ENCODE data around the gene MRTFA. TPM values are rescaled to one million over a fixed set of nuclear protein-coding genes. Genes with fewer than 3 reads are reported as not detected.

The MRTFA gene
- total and polyA plus RNA-seq, 9 of the 15 experiments (the other 6 are each of a cell fraction or from before 2014, with no cell fraction given) = 0.84 to 21.1 (median 3.7) TPM

DNA sequence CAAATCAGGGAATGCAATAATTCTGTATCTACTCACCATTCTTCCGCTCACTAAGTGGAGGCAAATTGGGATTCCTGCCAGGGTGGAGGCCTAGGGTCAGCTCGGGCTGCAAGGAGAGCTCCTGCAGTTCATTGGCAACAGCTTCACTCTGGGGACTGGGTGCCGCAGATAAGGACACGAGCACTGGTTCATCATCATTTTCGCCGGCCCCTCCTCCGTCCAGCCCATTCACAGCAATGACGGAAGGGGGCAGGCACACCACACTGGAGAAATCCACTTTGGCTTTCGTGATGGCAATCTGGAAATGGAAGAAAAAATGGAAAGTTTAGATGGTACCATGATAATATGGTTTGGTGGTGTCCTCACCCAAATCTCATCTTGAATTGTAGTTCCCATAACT is 84.4 kb downstream of the MRTFA start (continued):
- TF ChIP-seq E2F6 (IDR thresholded peaks at IDR 0.05; ENCODE audit: borderline replicate concordance in 1 of 2, extremely low read depth in 1 of 2, insufficient read depth in 1 of 2, insufficient read length in 1 of 2, low read depth in 1 of 2, low read length in 1 of 2, poor library complexity in 1 of 2, severe bottlenecking in 1 of 2) = no peak
- TF ChIP-seq, protein P1, sequence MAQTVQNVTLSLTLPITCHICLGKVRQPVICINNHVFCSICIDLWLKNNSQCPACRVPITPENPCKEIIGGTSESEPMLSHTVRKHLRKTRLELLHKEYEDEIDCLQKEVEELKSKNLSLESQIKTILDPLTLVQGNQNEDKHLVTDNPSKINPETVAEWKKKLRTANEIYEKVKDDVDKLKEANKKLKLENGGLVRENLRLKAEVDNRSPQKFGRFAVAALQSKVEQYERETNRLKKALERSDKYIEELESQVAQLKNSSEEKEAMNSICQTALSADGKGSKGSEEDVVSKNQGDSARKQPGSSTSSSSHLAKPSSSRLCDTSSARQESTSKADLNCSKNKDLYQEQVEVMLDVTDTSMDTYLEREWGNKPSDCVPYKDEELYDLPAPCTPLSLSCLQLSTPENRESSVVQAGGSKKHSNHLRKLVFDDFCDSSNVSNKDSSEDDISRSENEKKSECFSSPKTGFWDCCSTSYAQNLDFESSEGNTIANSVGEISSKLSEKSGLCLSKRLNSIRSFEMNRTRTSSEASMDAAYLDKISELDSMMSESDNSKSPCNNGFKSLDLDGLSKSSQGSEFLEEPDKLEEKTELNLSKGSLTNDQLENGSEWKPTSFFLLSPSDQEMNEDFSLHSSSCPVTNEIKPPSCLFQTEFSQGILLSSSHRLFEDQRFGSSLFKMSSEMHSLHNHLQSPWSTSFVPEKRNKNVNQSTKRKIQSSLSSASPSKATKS (CRISPR knock-in tag; IDR thresholded peaks at IDR 0.05) = no peak
- TF ChIP-seq MEF2D (tag; conservative IDR thresholded peaks at IDR 0.05; ENCODE audit: low read depth) = no peak
- TF ChIP-seq, protein P2, sequence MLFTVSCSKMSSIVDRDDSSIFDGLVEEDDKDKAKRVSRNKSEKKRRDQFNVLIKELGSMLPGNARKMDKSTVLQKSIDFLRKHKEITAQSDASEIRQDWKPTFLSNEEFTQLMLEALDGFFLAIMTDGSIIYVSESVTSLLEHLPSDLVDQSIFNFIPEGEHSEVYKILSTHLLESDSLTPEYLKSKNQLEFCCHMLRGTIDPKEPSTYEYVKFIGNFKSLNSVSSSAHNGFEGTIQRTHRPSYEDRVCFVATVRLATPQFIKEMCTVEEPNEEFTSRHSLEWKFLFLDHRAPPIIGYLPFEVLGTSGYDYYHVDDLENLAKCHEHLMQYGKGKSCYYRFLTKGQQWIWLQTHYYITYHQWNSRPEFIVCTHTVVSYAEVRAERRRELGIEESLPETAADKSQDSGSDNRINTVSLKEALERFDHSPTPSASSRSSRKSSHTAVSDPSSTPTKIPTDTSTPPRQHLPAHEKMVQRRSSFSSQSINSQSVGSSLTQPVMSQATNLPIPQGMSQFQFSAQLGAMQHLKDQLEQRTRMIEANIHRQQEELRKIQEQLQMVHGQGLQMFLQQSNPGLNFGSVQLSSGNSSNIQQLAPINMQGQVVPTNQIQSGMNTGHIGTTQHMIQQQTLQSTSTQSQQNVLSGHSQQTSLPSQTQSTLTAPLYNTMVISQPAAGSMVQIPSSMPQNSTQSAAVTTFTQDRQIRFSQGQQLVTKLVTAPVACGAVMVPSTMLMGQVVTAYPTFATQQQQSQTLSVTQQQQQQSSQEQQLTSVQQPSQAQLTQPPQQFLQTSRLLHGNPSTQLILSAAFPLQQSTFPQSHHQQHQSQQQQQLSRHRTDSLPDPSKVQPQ (CRISPR knock-in tag; IDR thresholded peaks at IDR 0.05; ENCODE audit: borderline replicate concordance) = no peak
- TF ChIP-seq HDAC6 (IDR thresholded peaks at IDR 0.05; ENCODE audit: low read depth, low read length) = no peak
- no peak for TF ChIP-seq ZKSCAN1 (IDR thresholded peaks at IDR 0.05; ENCODE audit: low read depth, low read length)
- TF ChIP-seq MXI1 (IDR thresholded peaks at IDR 0.05; ENCODE audit: low read depth, low read length) = no peak
- TF ChIP-seq MGA (IDR thresholded peaks at IDR 0.05) = no peak
- no peak for TF ChIP-seq LARP7 (IDR thresholded peaks at IDR 0.05)
- no peak for TF ChIP-seq PURB (CRISPR knock-in tag; IDR thresholded peaks at IDR 0.05; ENCODE audit: low read depth)
